Measurements from ENCODE around the gene PTGES3L.

- TF ChIP-seq CTCF (IDR thresholded peaks at IDR 0.05) (no peak), POLR2A (IDR thresholded peaks at IDR 0.05) (no peak), POLR2AphosphoS5 (IDR thresholded peaks at IDR 0.05) (peak; percentile 30)
Measured at GRCh38 chr17:43015579-43015978, 35.7 kb upstream of the PTGES3L start.
